GM19238 (cell line): ENCODE data around the gene FRMD4A.

Experiments used
- DNase-seq: peaks from one replicate; pipeline ENCODE4 v3.0.0; 2011; ENCODE audit warnings: low spot score; ENCODE audit not compliant: insufficient read length

FRMD4A gene

DNA sequence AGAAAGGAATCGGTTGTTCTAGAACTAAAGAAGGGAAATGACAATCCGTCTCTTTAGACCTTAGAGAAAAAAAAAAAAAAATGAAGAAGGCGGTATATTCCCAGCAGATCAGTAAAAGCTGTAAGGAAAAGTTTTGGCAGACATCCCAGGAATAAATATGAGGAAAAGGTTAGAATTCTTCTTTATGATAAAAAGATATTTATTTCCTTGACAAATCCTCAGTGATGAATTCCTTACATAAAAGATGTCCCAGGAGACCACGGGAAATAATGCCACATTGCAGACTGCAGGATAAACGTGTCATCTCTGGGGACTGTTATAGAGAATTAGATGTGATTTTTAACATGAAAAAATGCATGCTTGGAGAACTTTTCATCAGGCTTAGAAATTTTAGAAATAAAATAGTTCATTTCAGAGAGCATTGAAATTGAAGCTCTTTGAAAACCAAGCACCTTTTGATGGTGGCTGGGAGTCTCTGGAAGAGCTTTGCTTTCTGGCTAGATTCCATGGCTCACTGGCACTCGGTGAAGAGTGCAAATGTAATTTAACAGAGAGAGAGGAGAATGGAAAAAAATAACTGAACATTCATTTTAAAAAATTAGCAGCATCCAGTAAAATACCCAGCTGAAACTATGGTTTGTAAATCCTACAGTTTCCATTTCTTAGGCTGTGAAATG is 645.8 kb downstream of the FRMD4A start:
- DNase-seq = no peak

DNA sequence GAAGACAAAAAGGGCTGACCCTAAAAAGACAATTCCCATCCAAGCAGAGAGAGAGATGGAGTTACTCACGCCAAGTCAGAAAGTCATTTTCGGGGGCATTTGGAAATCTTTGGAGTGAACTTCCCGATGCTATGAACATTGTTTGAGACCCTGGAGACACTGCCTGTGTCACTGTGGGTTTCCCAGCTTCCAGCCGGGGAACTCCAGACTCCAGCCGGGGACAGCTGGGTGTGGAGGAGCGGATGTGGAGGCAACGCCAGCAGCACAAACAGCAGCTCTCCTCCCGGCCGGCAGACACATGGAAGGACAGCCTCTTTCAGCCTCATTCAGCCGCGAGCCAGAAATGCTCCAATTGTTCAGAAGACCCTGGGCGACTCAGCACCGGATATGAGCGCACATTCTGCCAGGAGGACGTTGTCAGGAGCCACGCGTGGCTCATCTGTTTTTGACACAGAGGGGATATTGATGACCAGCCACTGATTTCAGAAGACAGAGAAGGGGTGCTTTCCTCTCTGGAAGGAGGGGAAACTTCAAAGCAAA is 646.4 kb downstream of the FRMD4A start:
- no peak for DNase-seq

DNA sequence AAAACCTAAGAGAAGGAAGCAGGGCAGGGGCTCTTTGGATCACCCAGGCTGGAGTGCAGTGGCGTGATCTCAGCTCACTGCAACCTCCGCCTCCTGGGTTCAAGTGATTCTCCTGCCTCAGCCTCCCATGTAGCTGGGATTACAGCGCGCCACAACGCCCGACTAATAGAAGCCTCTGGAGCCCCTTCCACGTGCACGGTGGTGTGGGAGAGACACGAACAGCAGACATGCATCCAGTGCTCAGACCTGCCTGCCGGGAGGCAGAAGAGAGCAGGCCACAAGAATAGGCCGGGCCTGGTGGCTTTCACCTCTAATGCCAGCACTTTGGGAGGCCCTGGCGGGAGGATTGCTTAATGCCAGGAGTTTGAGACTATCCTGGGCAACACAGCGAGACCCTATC is 647.7 kb downstream of the FRMD4A start:
- DNase-seq = no peak

DNA sequence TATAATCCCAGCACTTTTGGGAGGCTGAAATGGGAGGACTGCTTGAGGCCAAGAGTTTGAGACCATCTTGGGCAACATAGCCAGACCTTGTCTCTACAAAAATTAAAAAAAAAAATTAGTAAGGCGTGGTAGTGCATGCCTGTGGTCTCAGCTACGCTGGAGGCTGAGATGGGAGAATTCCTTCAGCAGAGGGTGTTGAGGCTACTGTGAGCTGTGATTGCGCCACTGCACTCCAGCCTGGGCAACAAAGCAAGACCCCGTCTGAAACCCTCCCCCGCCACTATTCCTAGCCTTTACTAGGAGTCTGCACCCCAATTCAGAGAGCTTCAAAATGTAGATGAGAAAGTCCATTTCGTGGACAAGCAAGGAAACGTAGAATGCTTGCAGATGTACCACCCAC is 648.8 kb downstream of the FRMD4A start:
- no peak for DNase-seq

DNA sequence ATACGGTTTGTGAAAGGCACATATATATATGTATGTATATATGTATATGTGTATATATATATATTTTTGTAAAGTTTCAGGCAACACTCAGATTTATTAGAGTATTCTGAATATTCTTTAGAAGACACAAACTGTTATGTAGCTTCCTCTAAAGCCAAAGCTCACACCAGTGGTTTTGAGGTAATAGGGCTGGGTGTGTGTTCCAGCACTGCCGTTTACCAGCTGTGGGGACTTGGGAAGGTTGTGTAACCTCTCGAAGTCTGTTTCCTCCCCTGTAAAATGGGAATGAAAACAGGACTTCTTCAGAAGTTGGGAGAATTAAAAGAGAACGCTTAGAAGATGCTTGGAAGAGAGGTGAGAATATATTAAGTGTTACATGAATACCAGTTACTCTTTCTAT is 649.2 kb downstream of the FRMD4A start:
- no peak for DNase-seq

DNA sequence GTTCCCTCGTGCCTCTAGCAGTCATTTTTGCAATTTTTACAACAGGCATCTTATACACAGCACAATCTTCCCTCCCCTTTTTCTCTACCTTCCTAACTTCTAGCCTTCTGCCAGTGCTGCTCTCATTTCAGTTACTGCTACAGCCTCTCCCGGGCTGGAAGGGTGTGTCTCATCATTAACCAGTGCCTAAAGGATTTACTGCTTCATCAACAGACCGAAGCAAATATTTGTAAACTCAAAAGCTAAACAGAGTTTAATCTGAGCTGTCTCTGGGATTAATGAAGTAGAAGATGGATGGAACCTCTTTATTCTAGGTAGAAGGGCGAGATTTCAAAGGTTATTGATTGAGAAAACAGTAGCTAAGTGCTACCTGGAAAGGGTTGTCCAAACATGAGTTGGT is 649.6 kb downstream of the FRMD4A start:
- no peak for DNase-seq

DNA sequence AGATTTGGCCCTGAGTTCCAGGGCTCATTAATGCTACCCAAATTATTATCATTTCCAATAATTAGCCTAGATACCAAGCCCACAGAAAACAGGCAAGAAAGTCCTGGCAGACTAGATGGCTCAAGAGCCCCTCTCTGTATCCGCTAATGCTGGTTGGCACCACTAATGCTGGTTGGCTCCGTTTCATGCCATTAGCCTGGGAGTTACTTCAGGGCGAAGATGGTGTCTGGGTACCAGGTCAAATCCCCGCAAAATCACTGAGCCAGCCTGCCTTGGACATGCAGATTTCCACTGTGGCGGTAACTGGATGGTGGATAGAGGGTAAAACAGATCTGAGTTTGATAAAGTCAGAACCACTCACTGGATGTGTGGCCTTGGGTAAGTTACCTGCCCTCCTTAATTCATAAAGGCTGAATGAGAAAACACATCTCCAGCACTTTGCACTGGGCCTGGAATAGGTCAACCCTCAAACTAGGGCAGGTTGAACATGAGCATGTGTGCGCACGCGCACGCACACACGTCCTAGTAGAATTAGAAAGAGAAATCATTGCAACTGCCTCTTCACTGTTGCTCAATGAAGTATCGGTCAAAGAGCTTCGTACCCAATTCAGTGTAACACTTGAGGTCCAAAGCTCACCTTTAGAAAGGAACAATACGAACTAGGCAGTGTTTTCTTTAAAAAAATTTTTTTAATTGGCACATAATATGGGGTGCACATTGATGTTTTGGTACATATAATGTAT is 652.5 kb downstream of the FRMD4A start:
- no peak for DNase-seq

DNA sequence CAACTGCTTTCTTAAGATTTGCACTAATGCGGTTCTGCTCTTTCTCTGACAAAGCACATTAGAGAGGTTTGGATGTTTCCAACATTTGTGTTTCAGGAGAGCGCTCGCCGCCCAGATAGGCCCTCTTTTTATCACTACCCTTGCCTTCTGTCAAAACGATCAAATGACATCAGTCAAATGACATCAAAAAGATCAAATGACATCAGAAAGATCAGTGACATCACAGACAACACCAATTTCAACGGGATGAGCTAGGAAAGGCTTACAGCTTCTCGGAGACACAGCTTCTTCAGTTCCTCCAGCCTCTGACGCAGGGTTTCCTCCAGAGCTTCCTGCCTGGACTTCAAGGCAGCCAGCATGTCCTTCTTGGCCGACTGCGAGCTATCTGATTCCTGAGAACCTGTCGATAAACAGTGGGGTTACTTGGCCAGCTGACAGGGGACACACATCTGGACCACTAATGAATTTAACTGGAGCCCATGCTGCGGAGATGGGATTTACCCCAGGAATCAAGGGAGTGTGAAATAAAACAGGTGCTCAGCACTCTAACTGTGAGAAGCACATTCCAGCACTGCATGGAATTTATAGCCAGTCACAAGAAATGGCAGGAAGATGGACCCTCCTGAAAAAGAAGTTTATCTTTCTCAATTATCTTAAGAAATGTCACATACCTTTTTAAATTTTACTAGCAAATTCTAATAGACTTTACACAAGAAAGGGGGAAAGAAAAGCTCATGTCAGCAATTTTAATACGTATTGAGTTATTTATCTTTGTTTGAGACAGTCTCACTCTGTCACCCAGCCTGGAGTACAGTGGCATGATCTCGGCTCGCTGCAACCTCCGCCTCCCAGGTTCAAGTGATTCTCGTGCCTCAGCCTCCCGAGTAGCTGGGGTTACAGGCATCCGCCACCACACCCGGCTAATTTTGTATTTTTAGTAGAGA is 655.8 kb downstream of the FRMD4A start:
- DNase-seq = no peak

DNA sequence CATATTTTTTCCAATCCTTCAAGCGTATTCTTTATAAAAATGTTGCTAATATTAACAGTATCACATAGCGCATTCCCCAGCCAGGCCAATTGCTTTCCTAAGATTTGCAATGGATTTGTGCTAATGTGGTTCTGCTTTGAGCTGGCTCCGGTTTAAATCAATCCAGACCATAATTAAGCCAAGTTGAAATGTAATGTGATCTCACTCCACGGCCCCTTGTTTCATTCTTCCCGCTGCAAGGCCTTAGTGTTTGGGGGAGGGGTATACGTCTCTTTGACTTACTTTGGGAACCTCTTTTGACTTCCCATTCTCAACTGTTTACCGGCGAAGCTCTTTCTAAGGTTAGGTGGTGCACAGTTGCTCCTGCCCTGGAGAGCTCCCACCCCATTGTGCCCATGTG is 657.6 kb downstream of the FRMD4A start:
- DNase-seq = no peak

DNA sequence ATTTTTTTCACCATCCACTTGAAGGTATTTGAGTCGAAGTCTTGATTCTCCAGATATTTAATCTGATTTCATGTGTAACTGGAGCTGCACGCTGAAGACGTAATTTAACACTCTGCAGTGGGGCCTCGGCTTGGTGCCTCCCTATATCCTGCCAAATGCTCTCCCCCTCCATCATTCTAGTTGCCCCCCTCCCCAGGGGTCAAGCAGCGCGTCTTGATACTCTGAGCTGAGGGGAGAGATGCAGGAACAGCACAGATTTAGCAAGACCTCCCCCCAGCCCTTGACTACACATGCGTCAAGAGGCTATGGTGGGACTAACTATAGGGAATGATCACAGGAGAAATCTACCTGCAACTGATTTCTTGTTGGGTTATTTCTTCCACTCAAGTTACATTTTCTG is 658.2 kb downstream of the FRMD4A start:
- DNase-seq = no peak

DNA sequence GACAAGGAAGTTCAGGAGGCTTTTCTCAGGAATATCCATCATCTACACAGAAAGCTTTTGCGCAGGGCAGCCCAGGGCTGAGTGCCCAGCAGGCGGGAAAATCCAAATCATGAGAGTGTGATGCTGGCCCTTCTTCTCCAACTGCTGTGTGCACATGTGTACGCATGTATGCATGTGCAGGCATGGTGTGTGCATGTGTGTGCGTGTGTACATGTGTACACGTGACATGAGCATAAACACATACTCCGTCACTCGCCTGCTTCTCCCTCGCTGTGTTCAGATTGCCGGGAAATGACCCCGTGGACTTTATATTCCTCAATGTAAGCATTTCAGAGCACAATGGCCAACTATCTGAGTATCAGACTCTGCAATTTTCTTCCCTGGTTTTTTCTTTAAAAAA is 658.8 kb downstream of the FRMD4A start:
- DNase-seq = no peak

DNA sequence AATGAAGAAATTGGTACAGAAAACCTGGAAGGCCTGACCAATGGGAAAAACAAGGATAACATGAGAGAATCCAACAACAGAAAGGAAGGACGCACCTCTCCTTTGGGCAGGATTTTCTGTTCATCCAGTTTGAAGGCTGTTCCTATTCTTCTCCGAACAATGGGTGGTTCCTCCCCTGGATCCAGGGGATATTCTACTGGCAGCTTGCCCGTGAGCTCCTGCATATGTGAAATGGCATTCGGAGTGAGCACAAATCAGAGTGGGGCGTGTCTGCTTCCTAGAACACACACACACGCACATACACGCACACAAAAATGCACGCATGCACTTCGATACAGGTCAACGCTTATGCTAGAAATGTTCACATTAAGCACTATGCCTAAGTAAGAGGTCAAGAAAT is 660.4 kb downstream of the FRMD4A start:
- DNase-seq = no peak

DNA sequence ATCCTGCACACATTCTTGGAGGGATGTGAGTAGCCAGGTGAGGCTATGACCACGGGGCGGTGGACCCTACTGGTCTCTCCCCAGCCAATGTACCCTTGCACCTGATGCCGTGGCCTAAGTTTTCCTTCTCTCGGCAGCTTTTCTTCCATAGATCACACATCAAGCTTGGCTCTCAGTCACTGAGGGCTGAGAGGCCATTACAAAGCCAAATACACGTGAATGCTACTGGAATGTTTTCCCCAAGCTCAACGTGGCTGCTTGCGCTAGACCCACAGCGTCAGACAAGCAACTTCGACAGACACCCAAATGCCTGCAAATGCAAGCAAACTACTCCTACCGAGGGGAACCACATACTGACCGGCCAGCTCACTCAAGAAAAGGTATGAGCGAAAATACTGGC is 660.8 kb downstream of the FRMD4A start:
- no peak for DNase-seq

DNA sequence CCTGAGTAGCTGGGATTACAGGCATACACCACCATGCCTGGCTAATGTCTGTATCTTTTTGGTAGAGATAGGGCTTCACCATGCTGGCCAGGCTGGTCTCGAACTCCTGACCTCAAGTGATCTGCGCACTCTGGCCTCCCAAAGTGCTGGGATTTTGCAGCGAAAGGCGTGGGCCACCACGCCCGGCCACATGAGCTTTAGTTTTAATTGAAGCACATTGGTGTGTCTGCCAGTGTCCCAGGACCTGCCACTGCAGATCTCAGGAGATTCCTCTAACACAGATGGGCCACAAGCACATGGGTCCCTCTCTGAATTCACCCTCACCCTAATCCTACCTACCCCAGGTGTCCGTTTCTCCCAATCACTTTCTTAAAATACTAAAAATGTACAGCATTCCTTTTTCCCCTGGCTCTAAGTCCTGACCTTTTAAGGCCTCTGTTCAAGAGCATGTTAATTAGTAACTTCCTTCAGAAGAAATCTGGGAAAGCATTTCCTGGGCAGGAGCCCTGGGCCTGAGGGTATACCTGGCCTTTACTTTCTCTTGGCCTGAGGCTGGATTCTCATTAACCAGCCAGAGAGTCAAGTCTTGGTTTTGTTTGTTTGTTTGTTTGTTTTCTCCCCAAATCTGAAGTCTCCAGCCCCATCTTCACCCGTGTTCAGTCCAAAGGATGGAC is 661.4 kb downstream of the FRMD4A start:
- no peak for DNase-seq

DNA sequence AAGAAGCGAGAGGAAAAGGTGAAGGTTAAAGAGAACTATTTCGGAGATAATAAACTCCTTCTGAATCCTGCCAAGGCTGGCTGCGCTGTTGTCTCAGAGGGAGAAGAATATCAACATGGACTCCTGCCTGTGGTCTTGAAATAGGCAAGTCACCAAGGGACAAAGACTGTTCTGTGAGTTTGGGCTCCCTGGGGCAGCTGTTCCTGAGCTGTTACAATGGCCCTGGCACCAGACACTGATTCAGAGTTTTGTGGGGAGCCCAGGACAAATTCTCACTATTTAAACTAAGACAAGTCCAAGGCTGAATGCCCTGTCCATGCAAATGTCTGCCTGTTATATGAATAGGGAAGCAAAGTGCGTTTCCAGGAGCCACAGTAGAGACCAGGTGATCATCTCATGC is 662.6 kb downstream of the FRMD4A start:
- DNase-seq = no peak

DNA sequence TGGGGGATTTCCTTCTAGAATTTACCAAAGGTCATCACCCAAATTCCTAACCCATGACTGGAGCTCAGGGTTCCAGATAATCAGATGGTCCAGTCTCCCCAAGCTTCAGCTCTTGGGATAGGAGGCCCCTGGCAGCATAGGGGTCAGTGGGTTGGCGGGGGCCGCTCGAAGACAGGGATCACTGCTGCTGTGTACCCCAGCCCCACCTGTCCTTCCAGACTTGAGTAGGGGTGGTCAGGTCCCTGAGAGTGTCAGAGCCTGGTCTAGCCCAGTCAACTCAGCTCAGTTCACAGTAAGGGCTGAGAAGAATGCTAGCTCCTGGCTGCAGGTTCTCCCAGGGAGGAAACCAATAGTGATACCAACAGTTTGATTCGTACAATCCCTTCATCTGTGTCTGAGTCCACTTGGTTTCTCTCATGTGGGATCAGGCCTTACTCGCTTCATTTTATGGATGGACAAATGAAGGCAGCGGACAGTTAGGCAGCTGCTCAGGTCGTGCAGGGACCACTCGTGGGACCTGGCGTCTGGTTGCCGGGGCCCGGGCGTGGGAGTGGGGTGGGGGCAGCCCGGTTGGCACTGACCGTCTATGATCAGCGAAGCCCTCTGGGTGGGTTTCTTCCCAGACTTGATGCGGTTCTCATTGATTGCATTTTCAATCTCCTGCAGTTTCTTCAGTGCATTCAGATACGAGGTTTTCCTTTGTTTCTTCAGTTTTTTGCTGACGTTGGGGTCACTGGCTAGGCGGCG is 665.0 kb downstream of the FRMD4A start:
- DNase-seq = no peak

DNA sequence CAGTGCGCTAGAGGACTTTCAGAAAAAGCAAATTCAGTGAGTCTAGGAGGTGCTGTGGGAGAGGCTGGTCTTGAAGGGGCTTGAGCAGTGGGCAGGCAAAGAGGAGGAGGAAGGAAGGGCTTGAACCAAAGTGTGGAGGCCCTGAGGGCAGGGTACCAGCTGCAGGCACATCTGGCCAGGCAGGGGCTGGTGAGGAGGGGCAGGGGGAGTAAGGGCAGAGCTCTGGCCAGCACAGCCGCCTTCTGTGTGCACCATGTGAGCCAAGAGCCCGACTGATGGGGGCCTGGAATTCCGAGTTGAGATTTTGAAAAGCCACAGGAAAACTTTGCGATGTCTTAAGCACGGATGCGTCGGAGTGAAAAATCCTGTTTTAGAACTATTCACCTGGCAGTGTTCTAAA is 669.5 kb downstream of the FRMD4A start:
- no peak for DNase-seq

DNA sequence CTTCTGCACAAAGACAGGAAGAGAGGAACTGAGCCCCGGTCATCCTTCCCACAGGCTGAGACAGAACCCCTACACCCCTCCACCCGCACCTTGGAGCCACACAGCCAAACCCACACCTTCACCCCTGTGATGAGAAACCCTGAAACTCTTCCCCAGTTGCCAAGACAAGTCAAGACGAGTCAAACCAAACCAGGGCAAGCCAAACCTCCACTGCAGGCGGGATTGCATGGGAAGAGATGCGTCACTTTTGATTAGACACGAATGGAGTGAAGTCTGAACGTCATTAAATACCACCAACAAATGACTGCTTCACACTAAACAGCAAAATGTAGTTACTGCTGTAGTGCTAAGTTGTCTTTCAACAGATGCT is 670.2 kb downstream of the FRMD4A start:
- DNase-seq = no peak

DNA sequence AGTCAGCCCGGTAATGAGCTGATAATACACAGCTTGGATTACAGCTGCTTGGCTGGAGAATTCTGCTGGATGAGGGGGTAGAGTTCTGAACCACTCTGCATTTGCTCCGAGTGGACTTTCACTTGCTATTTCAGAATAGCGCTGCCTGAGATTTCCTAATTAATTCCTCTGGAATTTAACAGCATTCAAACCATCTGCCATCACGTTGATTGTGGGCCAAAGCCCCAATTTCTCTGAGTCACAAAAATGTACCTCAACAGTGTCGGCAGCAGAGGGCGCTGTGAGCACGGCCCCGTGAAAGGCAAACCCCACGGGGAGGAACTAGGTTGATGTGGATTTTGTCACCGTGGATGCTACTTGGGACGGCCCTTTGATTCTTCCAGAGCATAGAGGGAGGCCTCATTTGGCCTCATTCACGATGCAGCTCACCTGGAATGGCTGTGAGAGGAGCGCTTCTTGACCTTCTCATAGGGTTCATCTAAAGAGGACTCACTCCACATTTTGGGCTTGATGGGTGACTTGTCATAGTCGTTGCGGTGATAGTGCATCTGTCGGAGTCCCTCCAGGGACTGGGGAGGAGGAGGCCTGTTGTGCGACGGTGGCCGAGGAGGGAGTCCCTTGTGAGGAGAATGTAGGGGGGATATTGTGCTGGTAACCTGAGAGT is 670.7 kb downstream of the FRMD4A start:
- peak; percentile 72 for DNase-seq
